Measurements from ENCODE around the gene FGF2. TPM values are rescaled to one million over a fixed set of nuclear protein-coding genes. Genes with fewer than 3 reads are reported as not detected.

Gene FGF2
- total RNA-seq, 1 experiment from 2014 or later, result 3.8 TPM

- Histone ChIP-seq H3K27me3 (ENCODE audit: insufficient read depth, low read length) (no peaks in the 10 kb centered on the region), H2AFZ (ENCODE audit: low read depth, low read length, poor library complexity, severe bottlenecking) (peak overlapping the region; percentile 93), H3K27ac (ENCODE audit: low read depth, low read length) (no peak overlapping the region), H3K36me3 (ENCODE audit: control insufficient read depth in 1 of 2, insufficient read depth in 2 of 2, low read length in 2 of 2) (no peaks in the 10 kb centered on the region), H3K4me1 (ENCODE audit: control insufficient read depth in 1 of 2, insufficient read depth in 2 of 2, low read length in 2 of 2) (peaks cover 0 to 13% of the 10 kb centered on the region in 2 experiments; a peak in 3 of 4 replicates), H3K9ac (ENCODE audit: low read length) (no peak overlapping the region), H3K79me2 (ENCODE audit: insufficient read depth, low read length) (no peaks in the 10 kb centered on the region), H3K9me3 (ENCODE audit: control insufficient read depth in 1 of 2, insufficient read depth in 1 of 2, low read depth in 1 of 2, low read length in 2 of 2) (no peaks in the 10 kb centered on the region), H3K9me2 (ENCODE audit: insufficient read depth) (no peaks in the 10 kb centered on the region), H3K4me2 (ENCODE audit: low read length) (no peak overlapping the region), H4K20me1 (ENCODE audit: insufficient read depth) (no peaks in the 10 kb centered on the region), H3K4me3 (replicated peaks in 1 of 2; ENCODE audit: low read depth in 1 of 2, low read length in 2 of 2) (no peak overlapping the region)
- CTCF ChIA-PET, result interaction anchor here (1.2 kb wide), 1 partner anchor 19 kb away, joined by 5 read pairs; no protein-coding TSS in a partner anchor
- BruUV-seq (replicated peaks), result no TSS peak
- RAD21 ChIA-PET (ENCODE audit: low non-redundant PET in 1 of 2, low total read pairs in 2 of 2, uncharacterized antibody in 2 of 2, unreplicated experiment in 2 of 2), result no interaction called here
- ATAC-seq (no peak), DNase-seq (ENCODE audit: low read depth, low spot score) (no peak)
- intact Hi-C loops (cut with micrococcal nuclease), result no loop called here
- POLR2A ChIA-PET, result no interaction called here
- TF ChIP-seq JUND (IDR thresholded peaks at IDR 0.05), result no peak
- TF ChIP-seq CBX3 (IDR thresholded peaks at IDR 0.05; ENCODE audit: low read depth), result no peak
- no peak for TF ChIP-seq CEBPB (IDR thresholded peaks at IDR 0.05; ENCODE audit: low read depth)
- no peak for TF ChIP-seq ZBTB33 (IDR thresholded peaks at IDR 0.05; ENCODE audit: extremely low read depth, insufficient replicate concordance, low read length)
- TF ChIP-seq ATF3 (IDR thresholded peaks at IDR 0.05), result no peak
- TF ChIP-seq EGR1 (IDR thresholded peaks at IDR 0.05; ENCODE audit: low read depth), result no peak
- no peak for TF ChIP-seq FOSL1 (IDR thresholded peaks at IDR 0.05; ENCODE audit: low read depth)
- no peak for TF ChIP-seq REST (IDR thresholded peaks at IDR 0.05; ENCODE audit: low read depth)
- TF ChIP-seq EZH2phosphoT487 (IDR thresholded peaks at IDR 0.05; ENCODE audit: borderline replicate concordance), result no peak
- TF ChIP-seq ZFX (IDR thresholded peaks at IDR 0.05), result no peak
- TF ChIP-seq POLR2A (IDR thresholded peaks at IDR 0.05; ENCODE audit: borderline replicate concordance, extremely low read depth, insufficient read depth, insufficient read length), result no peak
- no peak for TF ChIP-seq RAD21 (IDR thresholded peaks at IDR 0.05; ENCODE audit: low read depth)
- TF ChIP-seq CTCF (IDR thresholded peaks at IDR 0.05 in 2 of 3, conservative IDR thresholded peaks at IDR 0.05 in 1 of 3; ENCODE audit: borderline replicate concordance in 1 of 3, insufficient read depth in 1 of 3, low read depth in 2 of 3, low read length in 2 of 3), result no peak
Observed at GRCh38 chr4:122776916-122777315, 49.7 kb upstream of the FGF2 start.

Data from HCT116 (cell line).